GM18951 (cell line): ENCODE measurements around the gene ITGA11.

Experiments used
- POLR2A ChIP-seq: IDR thresholded peaks from 4 replicates; pipeline ENCODE4 v1.6.1; 2011; ENCODE audit warnings: mild to moderate bottlenecking; ENCODE audit not compliant: insufficient read length, insufficient read depth; ENCODE audit errors: extremely low read depth
- in situ Hi-C: fragments of 300-500 bp; cut with MboI; formaldehyde crosslinking; loops from one replicate; pipeline ENCODE4 v1.12.0; 2022; ENCODE audit warnings: low sequenced_read_pairs, mixed read lengths, inconsistent platforms; ENCODE audit not compliant: unreplicated experiment

The ITGA11 gene

DNA sequence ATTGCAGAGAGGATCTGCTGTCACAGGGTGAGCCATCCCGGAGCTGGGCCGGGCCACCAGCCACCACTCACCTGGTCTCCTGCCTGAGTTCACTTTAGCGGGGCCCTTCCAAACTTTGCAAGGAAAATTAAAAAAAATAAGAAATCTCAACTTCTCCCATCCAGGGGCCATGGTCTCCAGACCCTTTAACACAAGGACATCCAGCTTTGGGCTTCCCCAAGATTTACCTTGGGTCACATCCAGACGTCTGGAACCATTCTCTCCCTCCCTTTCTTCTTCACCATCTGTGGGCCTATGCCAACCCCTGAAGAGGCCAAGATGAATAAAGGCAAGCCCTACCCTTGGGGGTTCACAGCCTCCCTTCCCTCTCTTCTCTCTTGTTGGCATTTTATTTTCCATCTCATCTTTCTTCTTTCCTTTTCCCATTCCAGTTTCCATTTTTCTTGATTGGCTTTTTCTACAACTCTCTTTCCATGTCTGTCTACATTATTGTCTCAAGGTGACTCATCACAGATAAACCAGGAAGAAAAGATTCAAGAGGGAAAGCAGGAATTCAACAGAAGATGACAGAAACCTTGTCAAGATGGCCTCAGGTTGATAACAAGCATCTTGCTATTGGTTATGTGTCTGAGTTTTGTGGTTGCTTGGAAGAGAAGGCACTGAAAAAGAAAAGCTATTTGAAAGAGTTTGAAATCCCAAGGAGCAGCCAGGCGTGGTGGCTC, 49.5 kb downstream of the ITGA11 start:
- in situ Hi-C loops, result no loop called here
- TF ChIP-seq POLR2A, result no peak

DNA sequence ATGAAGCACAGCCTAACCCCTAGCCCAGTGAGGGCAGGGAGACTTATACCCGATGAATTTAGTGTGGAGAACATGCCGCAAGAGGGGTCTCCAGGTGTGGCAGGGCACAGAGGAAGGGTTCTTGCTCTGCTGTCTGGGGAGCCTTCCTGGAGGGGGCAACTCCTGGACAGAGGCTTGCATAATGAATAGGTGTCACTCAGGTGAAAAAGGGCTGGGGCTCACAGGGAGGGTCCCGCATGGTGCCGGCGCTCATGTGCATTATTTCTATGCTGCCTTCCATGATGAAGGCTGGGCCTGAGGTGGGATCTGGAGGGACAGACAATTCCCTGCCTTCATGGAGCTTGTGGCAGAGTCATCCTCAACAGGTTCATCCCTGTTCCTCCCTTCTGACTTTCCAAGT, 51.5 kb downstream of the ITGA11 start:
- in situ Hi-C loops, result no loop called here
- no peak for TF ChIP-seq POLR2A

DNA sequence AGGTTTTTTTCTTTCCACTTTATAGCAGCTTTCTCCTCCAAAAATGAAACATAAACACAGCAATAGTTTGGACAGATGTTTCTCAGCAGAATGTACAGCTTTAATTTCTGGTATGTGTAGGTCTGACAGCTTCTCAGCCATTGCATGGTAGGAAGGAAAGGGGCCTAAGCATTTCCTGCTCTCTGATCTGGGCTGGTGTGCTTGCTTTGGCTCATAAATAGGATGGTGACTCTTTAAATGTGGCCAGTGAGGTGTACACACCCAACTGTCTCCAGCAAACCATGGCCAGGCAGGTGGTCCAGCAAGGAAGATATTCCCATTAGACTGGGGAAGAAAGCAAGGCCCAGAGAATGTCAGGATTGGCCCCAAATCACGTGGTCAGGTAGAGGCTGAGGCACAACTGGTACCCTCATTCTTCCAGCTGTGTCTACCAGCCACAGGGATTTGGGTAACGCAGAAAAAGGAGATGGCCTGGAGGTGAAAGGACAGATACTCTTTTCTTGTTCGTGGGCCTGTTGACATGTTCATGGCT, 52.1 kb downstream of the ITGA11 start:
- TF ChIP-seq POLR2A, result no peak
- in situ Hi-C loops, result no loop called here

DNA sequence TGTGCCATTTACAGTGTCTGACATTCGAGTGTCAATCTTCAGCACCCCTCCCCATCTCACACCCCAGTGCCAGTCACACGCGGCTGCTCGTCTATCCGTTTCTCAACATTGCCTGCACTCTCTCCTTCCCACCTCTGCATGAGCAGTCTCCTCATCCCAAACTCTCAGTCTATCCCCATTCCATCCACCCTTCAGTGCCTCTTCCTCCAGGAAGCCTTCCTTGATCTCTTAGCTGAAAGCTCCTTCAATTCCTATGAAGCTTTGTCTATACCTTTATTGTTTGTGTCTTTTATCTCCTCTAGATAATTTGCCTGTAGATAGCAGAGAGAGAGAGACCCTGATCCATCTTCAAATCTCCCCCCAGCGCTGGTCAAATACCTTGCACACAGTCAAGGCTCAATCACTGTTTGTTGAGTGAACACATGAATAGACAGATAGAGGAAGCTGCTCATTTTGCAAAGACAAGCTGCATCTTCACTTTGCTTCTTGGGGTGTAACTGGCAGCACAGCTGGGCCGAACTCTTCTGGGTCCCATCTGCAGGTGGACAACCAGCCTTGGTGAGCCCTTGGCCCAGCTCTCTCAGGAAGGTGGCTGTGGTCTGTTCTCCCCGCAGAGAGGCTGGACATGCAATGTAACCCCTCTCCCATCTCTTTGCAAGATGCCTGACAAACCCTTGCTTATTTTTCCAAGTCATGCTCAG, 52.8 kb downstream of the ITGA11 start:
- in situ Hi-C loops, result no loop called here
- no peak for TF ChIP-seq POLR2A

DNA sequence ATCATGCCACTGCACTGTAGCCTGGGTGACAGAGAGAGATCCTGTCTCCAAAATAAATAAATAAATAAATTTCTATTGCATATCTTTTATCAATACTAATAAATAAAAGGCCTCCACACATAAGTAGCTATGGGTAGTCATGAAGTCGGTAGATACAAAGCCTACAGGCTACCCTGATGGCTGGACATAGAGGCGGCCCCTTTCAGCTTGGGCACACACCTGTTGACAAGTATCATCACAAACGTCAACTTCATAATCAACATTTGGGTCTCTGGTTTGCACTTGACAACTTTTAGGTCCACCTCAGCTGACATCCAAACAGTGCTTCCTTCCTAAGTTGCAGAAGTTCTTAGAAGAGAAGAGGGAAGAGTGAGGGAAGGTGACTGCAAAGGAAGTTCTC, 53.4 kb downstream of the ITGA11 start:
- TF ChIP-seq POLR2A, result no peak
- in situ Hi-C loops, result no loop called here

DNA sequence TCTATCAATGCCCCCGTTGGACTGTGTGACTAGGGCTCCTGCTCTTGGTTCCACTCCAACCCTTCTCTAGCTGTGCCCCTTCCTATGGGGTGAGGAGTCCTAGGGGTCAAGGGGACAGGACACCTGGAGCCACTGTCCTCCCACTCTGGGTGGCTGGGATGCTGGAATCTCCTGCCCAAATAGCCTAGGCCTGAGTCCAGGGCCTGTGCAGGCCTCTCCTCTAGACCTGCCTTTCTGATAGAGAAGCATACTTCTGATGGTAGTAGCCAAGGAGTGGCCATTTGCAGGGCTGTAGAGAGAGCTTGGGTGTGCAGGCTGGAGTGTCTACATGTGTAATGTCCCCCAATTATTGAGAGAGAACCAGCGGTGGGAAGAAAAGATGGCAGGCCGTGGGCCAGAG, 54.2 kb downstream of the ITGA11 start:
- in situ Hi-C loops, result no loop called here
- no peak for TF ChIP-seq POLR2A

DNA sequence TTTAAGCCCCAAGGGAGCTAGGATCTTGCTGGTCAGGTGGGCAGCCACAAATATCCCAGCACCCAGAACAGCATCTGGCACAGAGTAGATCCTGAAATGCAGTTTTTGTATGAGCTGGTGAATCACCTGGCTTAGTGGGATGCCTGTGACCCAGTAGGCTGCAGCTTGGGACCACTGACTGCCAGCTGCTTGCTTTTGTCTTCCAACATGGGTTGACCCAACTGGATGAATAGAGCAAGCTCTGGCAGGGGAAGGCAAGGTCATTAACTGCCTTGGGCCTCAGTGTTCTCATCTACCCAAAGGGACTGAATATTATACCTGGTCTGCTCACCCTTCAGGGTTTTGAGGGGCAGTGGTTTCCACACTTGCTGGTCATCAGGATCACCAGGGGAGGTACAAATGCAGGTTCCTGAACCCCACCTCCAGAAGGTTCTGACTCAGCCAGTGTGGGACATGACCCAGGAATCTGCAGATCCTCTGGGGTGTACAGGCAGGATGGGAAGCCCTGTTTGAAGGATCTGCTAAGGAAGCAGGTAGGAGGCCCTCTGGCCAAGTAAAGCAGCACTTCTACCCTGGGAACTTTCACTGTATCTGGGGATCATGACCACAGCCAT, 55.4 kb downstream of the ITGA11 start:
- in situ Hi-C loops, result no loop called here
- no peak for TF ChIP-seq POLR2A

DNA sequence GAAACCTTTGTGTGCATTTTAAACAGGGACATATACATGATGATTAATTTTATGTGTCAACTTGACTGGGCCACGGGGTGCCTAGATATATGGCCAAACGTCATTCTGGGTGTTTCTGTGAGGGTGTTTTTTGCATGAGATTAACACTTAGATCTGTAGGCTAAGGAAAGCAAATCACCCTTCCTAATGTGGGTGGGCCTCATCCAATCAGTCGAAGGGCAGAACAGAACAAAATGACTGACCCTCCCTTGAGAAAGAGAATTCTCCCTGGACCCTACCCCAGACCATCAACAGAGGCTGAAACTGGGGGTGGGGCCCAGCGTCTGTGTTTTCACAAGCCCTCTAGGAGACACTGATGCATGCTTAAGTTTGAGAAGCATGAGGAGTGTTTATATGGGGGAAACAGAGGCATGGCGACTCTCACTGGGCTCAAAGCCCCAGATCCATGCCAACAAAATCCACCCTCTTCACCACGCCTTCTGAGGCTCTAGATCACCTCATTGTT, 56.2 kb downstream of the ITGA11 start:
- TF ChIP-seq POLR2A, result no peak
- in situ Hi-C loops, result no loop called here

DNA sequence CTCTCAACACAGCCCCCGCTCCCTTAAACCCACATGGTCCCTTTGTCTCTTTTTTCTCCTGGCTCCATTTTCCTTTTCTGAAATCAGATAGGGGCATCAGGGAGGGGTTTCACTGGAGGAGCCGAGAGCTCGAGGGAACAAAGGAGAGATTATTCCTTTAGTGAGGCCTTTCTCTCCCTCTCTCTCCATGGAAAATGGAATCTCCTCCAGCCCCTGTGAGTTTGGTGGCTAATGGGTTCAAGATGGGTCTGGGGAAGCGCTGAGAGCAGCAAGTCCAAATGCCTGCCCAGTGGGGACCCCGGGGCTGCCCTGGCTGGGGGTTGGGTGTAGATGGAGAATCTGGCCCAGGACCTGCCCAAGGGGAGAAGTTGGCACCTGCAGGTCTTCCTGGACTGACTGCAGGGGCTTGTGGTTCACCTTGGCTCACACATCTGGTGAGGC, 56.8 kb downstream of the ITGA11 start:
- in situ Hi-C loops, result no loop called here
- TF ChIP-seq POLR2A, result no peak

DNA sequence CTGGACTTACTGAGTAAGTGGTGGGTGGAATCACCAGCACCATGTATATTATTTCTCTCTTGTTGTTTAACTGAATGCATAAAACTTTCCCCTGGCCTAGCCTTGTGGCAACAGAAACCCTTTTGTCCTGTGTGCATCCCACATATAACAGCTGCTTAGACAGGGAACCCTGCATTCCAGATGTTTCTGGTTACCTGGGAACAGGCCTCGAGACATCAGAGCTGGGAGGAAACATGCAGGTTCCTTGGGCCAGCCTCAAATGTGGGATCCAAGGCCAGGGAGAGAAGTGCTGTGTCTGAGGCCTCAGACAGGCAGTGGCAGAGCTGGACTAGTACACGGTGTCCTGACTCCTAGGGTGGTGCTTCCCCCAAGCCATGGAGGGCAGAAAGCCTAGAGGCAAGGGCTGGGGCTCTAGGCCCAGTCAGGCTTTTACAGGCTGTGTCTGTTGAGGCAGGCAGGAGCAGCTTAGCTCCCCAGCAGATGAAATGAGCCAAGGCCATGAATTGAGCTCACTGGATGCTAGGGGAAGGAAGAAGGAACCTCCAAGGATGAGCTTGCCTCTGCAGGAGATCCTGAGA, 57.7 kb downstream of the ITGA11 start:
- no peak for TF ChIP-seq POLR2A
- in situ Hi-C loops, result no loop called here

DNA sequence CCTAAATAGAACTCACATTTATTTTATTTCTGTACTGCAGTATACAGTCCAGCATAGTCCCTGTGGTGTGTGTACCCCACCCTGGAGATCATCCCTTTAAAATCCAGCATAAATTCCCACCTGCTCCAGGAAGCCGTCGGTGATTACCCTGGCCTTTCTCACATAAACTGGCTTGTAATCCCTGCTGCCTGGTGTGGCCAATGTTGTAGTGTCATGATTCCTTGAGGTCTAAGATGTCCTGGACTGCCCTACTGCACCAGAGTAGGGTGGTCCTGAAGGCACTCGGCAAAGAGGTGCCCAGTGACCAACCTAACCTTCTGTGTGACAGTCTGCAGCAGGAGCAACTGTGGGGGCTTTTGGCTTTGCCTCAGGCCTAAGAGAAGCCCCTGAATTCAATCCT, 58.9 kb downstream of the ITGA11 start:
- in situ Hi-C loops, result no loop called here

DNA sequence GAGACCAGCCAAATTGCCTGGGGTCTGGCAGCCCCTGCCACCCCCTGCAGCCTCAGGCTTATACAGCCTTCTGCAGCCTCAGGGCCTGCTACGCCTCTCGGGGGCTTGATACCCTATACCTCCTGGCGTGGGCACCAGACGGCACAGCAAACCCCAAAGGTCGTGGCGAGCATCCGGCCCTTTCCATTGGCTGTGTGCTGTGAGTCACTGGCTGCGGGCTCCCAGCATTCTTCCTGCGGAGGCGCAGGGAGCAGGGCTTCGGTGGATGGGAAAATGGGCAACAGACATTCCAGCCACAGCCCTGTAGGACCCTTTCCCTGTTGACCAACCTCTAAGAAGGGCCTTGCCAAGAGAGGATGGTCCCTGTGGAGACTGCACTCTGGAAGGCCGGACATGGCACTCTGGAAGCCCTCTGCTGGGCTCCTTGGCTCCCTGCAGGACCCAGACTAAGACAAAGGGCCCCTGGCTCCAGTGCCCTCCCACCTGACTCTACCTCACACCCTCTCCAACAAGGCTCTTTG, 59.6 kb downstream of the ITGA11 start:
- in situ Hi-C loops, result no loop called here
- TF ChIP-seq POLR2A, result no peak

More for the DNA sequence above, 58.9 kb downstream of the ITGA11 start:
- TF ChIP-seq POLR2A, result no peak

DNA sequence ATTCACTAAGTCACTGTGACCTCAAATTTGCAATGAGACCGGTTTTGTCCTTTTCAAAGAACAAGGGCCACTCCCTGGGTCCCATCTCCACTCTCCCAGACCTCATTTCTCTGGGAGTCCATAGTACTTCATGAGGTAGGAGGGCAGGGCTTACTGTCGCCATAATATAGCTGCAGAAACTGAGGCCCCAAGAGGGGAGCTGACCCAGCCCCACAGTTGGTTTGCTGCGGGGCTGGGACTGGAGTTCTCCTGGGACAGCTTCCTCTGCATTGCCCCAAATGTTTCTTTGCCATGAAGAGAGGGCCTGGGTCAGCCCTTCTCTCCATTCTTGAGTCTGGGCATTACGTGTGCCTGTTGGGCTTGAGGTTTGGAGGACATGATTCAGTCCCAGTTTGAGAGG, 60.1 kb downstream of the ITGA11 start:
- in situ Hi-C loops, result no loop called here
- TF ChIP-seq POLR2A, result no peak

DNA sequence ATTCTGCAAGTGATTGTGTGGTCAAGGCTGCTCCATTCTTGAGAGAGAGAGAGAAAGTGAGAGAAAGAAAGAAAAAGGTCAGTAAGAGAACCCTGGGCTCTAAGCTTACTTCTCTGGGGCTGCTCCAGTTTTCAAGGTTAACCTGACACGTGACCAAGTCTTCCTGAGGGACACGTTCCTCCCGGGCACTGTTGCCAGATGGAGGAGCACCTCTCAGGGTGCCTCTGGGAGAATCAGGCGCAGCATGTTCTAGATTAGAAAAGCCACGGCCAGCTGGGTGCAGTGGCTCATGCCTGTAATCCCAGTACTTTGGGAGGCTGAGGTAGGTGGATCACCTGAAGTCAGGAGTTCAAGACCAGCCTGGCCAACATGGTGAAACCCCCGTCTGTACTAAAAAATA, 60.8 kb downstream of the ITGA11 start:
- in situ Hi-C loops, result no loop called here
- no peak for TF ChIP-seq POLR2A
